Caco-2 (cell line): ENCODE results near the gene SMAD7. TPM values are rescaled to one million over a fixed set of nuclear protein-coding genes. Genes with fewer than 3 reads are reported as not detected.

Experiments
- BruUV-seq: library from RNA; stranded (reverse); fragments of 400-500 nt; replicated peaks from 2 replicates; lab custom pipeline; 2021; lab: Mats Ljungman, UMichigan
- CTCF ChIA-PET: fragments of 300-600 bp; sonication (Branson Sonifier 250); formaldehyde crosslinking; loops from one replicate; lab custom pipeline; 2022; ENCODE audit warnings: antibody characterized with exemption; lab: Charles Lee
- POLR2A ChIA-PET: fragments of 300-600 bp; sonication (Branson Sonifier 250); formaldehyde crosslinking; loops from one replicate; lab custom pipeline; 2022; ENCODE audit warnings: antibody characterized with exemption; lab: Charles Lee
- DNase-seq, 2 experiments: peaks; one replicate each; pipeline versions ENCODE4 v3.0.0 to v3.0.0-alpha.2; 2020 to 2022
- H3K27me3 ChIP-seq: replicated peaks from 2 replicates; pipeline ENCODE4 v1.6.0; 2011; ENCODE audit warnings: low read length; ENCODE audit not compliant: control insufficient read depth, insufficient read depth
- H3K36me3 ChIP-seq: 2 replicates; pipeline ENCODE4 v1.5.1; 2011; ENCODE audit warnings: low read length; ENCODE audit not compliant: control insufficient read depth, insufficient read depth
- H3K4me1 ChIP-seq: fragments of 250-450 bp; sonication (Bioruptor Pico); 2 replicates; pipeline ENCODE4 v1.5.1; 2020; ENCODE audit warnings: mild to moderate bottlenecking
- H3K4me3 ChIP-seq: 2 replicates; pipeline ENCODE4 v1.5.1; 2011; ENCODE audit warnings: low read depth, mild to moderate bottlenecking, control low read depth, low read length
- H3K9me3 ChIP-seq: fragments of 250-450 bp; sonication (Bioruptor Pico); 2 replicates; pipeline ENCODE4 v1.5.1; 2020; ENCODE audit warnings: mild to moderate bottlenecking, moderate library complexity
- H3K27ac Mint-ChIP-seq: one replicate; pipeline ENCODE4 v1.8.0; 2022; ENCODE audit warnings: mixed read lengths; ENCODE audit not compliant: unreplicated experiment
- H3K27me3 Mint-ChIP-seq: one replicate; pipeline ENCODE4 v1.8.0; 2022; ENCODE audit warnings: mixed read lengths; ENCODE audit not compliant: insufficient read depth, unreplicated experiment
- H3K36me3 Mint-ChIP-seq: one replicate; pipeline ENCODE4 v1.8.0; 2022; ENCODE audit warnings: mild to moderate bottlenecking, mixed read lengths; ENCODE audit not compliant: insufficient read depth, unreplicated experiment
- H3K4me1 Mint-ChIP-seq: one replicate; pipeline ENCODE4 v1.8.0; 2022; ENCODE audit warnings: low read depth, mixed read lengths; ENCODE audit not compliant: unreplicated experiment
- H3K4me3 Mint-ChIP-seq: one replicate; pipeline ENCODE4 v1.8.0; 2022; ENCODE audit warnings: mild to moderate bottlenecking, moderate library complexity, mixed read lengths; ENCODE audit not compliant: unreplicated experiment
- H3K9me3 Mint-ChIP-seq: one replicate; pipeline ENCODE4 v1.8.0; 2022; ENCODE audit warnings: mixed read lengths; ENCODE audit not compliant: unreplicated experiment
- CTCF ChIP-seq, 2 experiments: fragments of 200-600 bp in 1 of 2; IDR thresholded peaks; 1 replicate in 1 of 2; 2 replicates in 1 of 2; pipeline versions ENCODE4 v1.5.1 to v1.8.0; 2011 to 2022; ENCODE audit warnings: antibody characterized with exemption in 1 of 2, control low read depth in 1 of 2, inconsistent platforms in 1 of 2, low read depth in 1 of 2, low read length in 1 of 2, mild to moderate bottlenecking in 1 of 2, moderate library complexity in 1 of 2; ENCODE audit not compliant: insufficient read depth in 1 of 2, severe bottlenecking in 1 of 2, unreplicated experiment in 1 of 2
- intact Hi-C: fragments of 100-400 bp; cut with micrococcal nuclease; formaldehyde crosslinking; loops from one replicate; pipeline ENCODE4 v1.10.0; 2022; ENCODE audit not compliant: unreplicated experiment
- total RNA-seq: library from RNA; stranded (reverse); gene quantifications from 2 replicates; pipeline ENCODE4 v1.2.3, GENCODE V29; 2022

SMAD7 gene
- total RNA-seq, 1 experiment from 2014 or later = 9.3 TPM

- Mint-ChIP-seq H3K27ac (no peak overlapping the region), H3K9me3 (no peaks in the 10 kb centered on the region), H3K36me3 (no peaks in the 10 kb centered on the region), H3K27me3 (no peaks in the 10 kb centered on the region), H3K4me3 (no peak overlapping the region), H3K4me1 (peaks cover 4% of the 10 kb centered on the region)
- ChIA-PET CTCF (interaction anchor here (0.9 kb wide), 1 partner anchor 18 kb away, joined by 3 read pairs; no protein-coding TSS in a partner anchor), POLR2A (no interaction called here)
- no peak for TF ChIP-seq CTCF (IDR thresholded peaks at IDR 0.05; ENCODE audit: insufficient read depth in 1 of 2, low read depth in 1 of 2, low read length in 1 of 2, severe bottlenecking in 1 of 2, unreplicated experiment in 1 of 2)
- Histone ChIP-seq H3K4me3 (no peak overlapping the region), H3K4me1 (0 out of 2 replicates have a peak, but pooled peaks cover 3% of the 10 kb centered on the region), H3K36me3 (no peaks in the 10 kb centered on the region), H3K27me3 (no peaks in the 10 kb centered on the region), H3K9me3 (no peaks in the 10 kb centered on the region)
- intact Hi-C loops = no loop called here
- BruUV-seq = no TSS peak
- DNase-seq = no peak
Measured at GRCh38 chr18:48893608-48894600, 56.9 kb downstream of the SMAD7 start.

GRCh38 chr18:48893061-48893607, 57.6 kb downstream of the SMAD7 start:
- Mint-ChIP-seq H3K36me3 (no peaks in the 10 kb centered on the region), H3K9me3 (no peaks in the 10 kb centered on the region), H3K4me3 (no peak overlapping the region), H3K27ac (no peak overlapping the region), H3K27me3 (no peaks in the 10 kb centered on the region), H3K4me1 (peaks cover 4% of the 10 kb centered on the region)
- no peak for TF ChIP-seq CTCF (IDR thresholded peaks at IDR 0.05; ENCODE audit: insufficient read depth in 1 of 2, low read depth in 1 of 2, low read length in 1 of 2, severe bottlenecking in 1 of 2, unreplicated experiment in 1 of 2)
- no peaks in the 10 kb centered on the region for H3K27me3 ChIP-seq
- H3K4me1 ChIP-seq = 0 out of 2 replicates have a peak, but pooled peaks cover 3% of the 10 kb centered on the region
- intact Hi-C loops = no loop called here
- no peak overlapping the region for H3K4me3 ChIP-seq
- CTCF ChIA-PET = interaction anchor here (0.9 kb wide), 1 partner anchor 17 kb away, joined by 3 read pairs; no protein-coding TSS in a partner anchor
- POLR2A ChIA-PET = no interaction called here
- DNase-seq = no peak
- H3K36me3 ChIP-seq = no peaks in the 10 kb centered on the region
- no peaks in the 10 kb centered on the region for H3K9me3 ChIP-seq
- no TSS peak for BruUV-seq

GRCh38 chr18:48892146-48892855, 58.5 kb downstream of the SMAD7 start:
- Mint-ChIP-seq H3K4me3 (no peak overlapping the region), H3K27ac (no peak overlapping the region)

More at GRCh38 chr18:48892146-48892855, 58.5 kb downstream of the SMAD7 start:
- no peaks in the 10 kb centered on the region for H3K27me3 ChIP-seq
- no peak for DNase-seq
- TF ChIP-seq CTCF (IDR thresholded peaks at IDR 0.05; ENCODE audit: insufficient read depth in 1 of 2, low read depth in 1 of 2, low read length in 1 of 2, severe bottlenecking in 1 of 2, unreplicated experiment in 1 of 2) = no peak
- Mint-ChIP-seq H3K9me3 (no peaks in the 10 kb centered on the region), H3K36me3 (no peaks in the 10 kb centered on the region), H3K27me3 (no peaks in the 10 kb centered on the region), H3K4me1 (peaks cover 4% of the 10 kb centered on the region)
- H3K4me1 ChIP-seq = 0 out of 2 replicates have a peak, but pooled peaks cover 3% of the 10 kb centered on the region
- H3K4me3 ChIP-seq = no peak overlapping the region
- BruUV-seq = no TSS peak
- H3K9me3 ChIP-seq = no peaks in the 10 kb centered on the region
- ChIA-PET POLR2A (no interaction called here), CTCF (interaction anchor here (0.7 kb wide), 1 partner anchor 40 kb away, joined by 4 read pairs; no protein-coding TSS in a partner anchor)
- intact Hi-C loops = no loop called here
- H3K36me3 ChIP-seq = no peaks in the 10 kb centered on the region
